Prostate gland (tissue), 2 donors: Measurements from ENCODE around the gene MC5R.

Experiments used
- CTCF ChIP-seq, 4 experiments: fragments of 200-600 bp in 2 of 4; fragments of 450-650 bp in 2 of 4; sonication (generic) in 2 of 4; IDR thresholded peaks; 1 replicate in 3 of 4; 2 replicates in 1 of 4; pipeline ENCODE4 v1.5.1; 2016 to 2019; ENCODE audit warnings: antibody characterized with exemption in 4 of 4, mild to moderate bottlenecking in 2 of 4, moderate library complexity in 2 of 4
- POLR2A ChIP-seq: fragments of 450-650 bp; IDR thresholded peaks from one replicate; pipeline ENCODE4 v1.6.1; 2016; ENCODE audit warnings: antibody characterized with exemption, mild to moderate bottlenecking

- TF ChIP-seq CTCF (IDR thresholded peaks at IDR 0.05) (no peak), POLR2A (no peak)
Measured at GRCh38 chr18:13808294-13809042, 15.5 kb upstream of the MC5R start.
